ENCODE results near the gene FAM131C. TPM values are rescaled to one million over a fixed set of nuclear protein-coding genes. Genes with fewer than 3 reads are reported as not detected.

FAM131C gene
- polyA plus RNA-seq, 1 donor (not counting 4 experiments of a cell fraction or from before 2014, with no cell fraction given) = 0.31 TPM

- Histone ChIP-seq H3K4me1 (ENCODE audit: control insufficient read depth, extremely low read depth, insufficient read depth, low read length) (peaks cover 15% of the 10 kb centered on the region), H3K79me2 (ENCODE audit: control insufficient read depth, insufficient read depth, low read length) (no peaks in the 10 kb centered on the region), H3K9me3 (ENCODE audit: control insufficient read depth, low read depth, low read length) (no peaks in the 10 kb centered on the region), H3K27me3 (ENCODE audit: control insufficient read depth, extremely low read depth, insufficient read depth, low read length) (no peaks in the 10 kb centered on the region), H3K36me3 (ENCODE audit: control insufficient read depth in 2 of 2, extremely low read depth in 1 of 2, insufficient read depth in 2 of 2, low read length in 2 of 2) (no peaks in the 10 kb centered on the region), H2AFZ (ENCODE audit: control insufficient read depth, low read length) (peak overlapping the region; percentile 80), H3K27ac (ENCODE audit: control insufficient read depth, insufficient read depth, low read length) (peak overlapping the region; percentile 49), H3K4me3 (ENCODE audit: control insufficient read depth in 2 of 3, extremely low read depth in 1 of 3, insufficient read depth in 2 of 3, low read depth in 1 of 3, low read length in 3 of 3) (no peak overlapping the region), H3K9me1 (ENCODE audit: control insufficient read depth, extremely low read depth, insufficient read depth, low read length) (no peaks in the 10 kb centered on the region), H3K4me2 (ENCODE audit: control insufficient read depth, extremely low read depth, insufficient read depth, low read depth, low read length) (peak overlapping the region; percentile 70), H3K9ac (ENCODE audit: control insufficient read depth, extremely low read depth, insufficient read depth, low read length) (peak overlapping the region; percentile 47), H4K20me1 (ENCODE audit: control insufficient read depth, extremely low read depth, insufficient read depth, low read length) (no peaks in the 10 kb centered on the region)
- peak; percentile 75 for FAIRE-seq
- DNase-seq (ENCODE audit: low read depth, low spot score) = no peak
- TF ChIP-seq EZH2 (IDR thresholded peaks at IDR 0.05; ENCODE audit: low read length) (no peak), CTCF (optimal IDR thresholded peaks at IDR 0.05 in 1 of 3, IDR thresholded peaks at IDR 0.05 in 1 of 3, conservative IDR thresholded peaks at IDR 0.05 in 1 of 3; ENCODE audit: extremely low read depth in 1 of 3, insufficient read depth in 2 of 3, low read length in 3 of 3) (peak in 2 of 3 experiments; percentile 96 to 97)
- dilution Hi-C loops (cut with MboI; ENCODE audit: extremely low pct_ligation_motif_present, low sequenced_read_pairs) = no loop called here
Measured at GRCh38 chr1:16082283-16083038, 9.0 kb upstream of the FAM131C start.

DNA sequence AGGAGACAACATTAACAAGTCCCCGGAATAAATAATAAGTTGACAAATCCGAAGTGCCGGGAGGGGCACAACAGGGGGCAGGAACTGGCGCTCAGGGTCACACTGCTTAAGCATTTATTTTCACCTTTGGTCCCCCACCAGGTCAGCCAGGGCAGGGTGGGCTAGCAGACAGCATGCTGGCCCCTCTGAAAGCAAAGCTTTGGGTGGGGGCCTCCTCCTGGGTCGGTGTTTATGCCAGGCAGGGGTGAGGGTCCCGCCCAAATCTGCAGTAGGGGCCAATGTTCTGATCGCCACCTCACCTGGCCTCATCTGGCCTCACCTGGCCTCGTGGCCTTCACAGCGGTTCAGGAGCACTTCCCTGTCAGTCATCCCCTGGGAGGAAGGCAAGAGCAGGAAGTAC, 8.2 kb upstream of the FAM131C start:
- no peak for DNase-seq (ENCODE audit: low read depth, low spot score)
- Histone ChIP-seq H3K36me3 (ENCODE audit: control insufficient read depth in 2 of 2, extremely low read depth in 1 of 2, insufficient read depth in 2 of 2, low read length in 2 of 2) (no peaks in the 10 kb centered on the region), H3K27me3 (ENCODE audit: control insufficient read depth, extremely low read depth, insufficient read depth, low read length) (no peaks in the 10 kb centered on the region), H3K4me1 (ENCODE audit: control insufficient read depth, extremely low read depth, insufficient read depth, low read length) (peaks cover 22% of the 10 kb centered on the region), H2AFZ (ENCODE audit: control insufficient read depth, low read length) (peak overlapping the region; percentile 80), H4K20me1 (ENCODE audit: control insufficient read depth, extremely low read depth, insufficient read depth, low read length) (no peaks in the 10 kb centered on the region), H3K4me3 (ENCODE audit: control insufficient read depth in 2 of 3, extremely low read depth in 1 of 3, insufficient read depth in 2 of 3, low read depth in 1 of 3, low read length in 3 of 3) (no peak overlapping the region), H3K79me2 (ENCODE audit: control insufficient read depth, insufficient read depth, low read length) (no peaks in the 10 kb centered on the region), H3K4me2 (ENCODE audit: control insufficient read depth, extremely low read depth, insufficient read depth, low read depth, low read length) (peak overlapping the region; percentile 70), H3K27ac (ENCODE audit: control insufficient read depth, insufficient read depth, low read length) (no peak overlapping the region), H3K9me1 (ENCODE audit: control insufficient read depth, extremely low read depth, insufficient read depth, low read length) (no peaks in the 10 kb centered on the region), H3K9me3 (ENCODE audit: control insufficient read depth, low read depth, low read length) (no peaks in the 10 kb centered on the region), H3K9ac (ENCODE audit: control insufficient read depth, extremely low read depth, insufficient read depth, low read length) (peak overlapping the region; percentile 47)
- TF ChIP-seq CTCF (optimal IDR thresholded peaks at IDR 0.05 in 1 of 3, IDR thresholded peaks at IDR 0.05 in 1 of 3, conservative IDR thresholded peaks at IDR 0.05 in 1 of 3; ENCODE audit: extremely low read depth in 1 of 3, insufficient read depth in 2 of 3, low read length in 3 of 3) = no peak
- TF ChIP-seq EZH2 (IDR thresholded peaks at IDR 0.05; ENCODE audit: low read length) = no peak
- dilution Hi-C loops (cut with MboI; ENCODE audit: extremely low pct_ligation_motif_present, low sequenced_read_pairs) = no loop called here
- no peak for FAIRE-seq
